Measurements from ENCODE around the gene COX7A2.

GRCh38 chr6:75203721-75204120, 39.9 kb downstream of the COX7A2 start:
- TF ChIP-seq CTCF (IDR thresholded peaks at IDR 0.05) (no peak), POLR2A (IDR thresholded peaks at IDR 0.05) (no peak)
